SH-SY5Y (cell line): ENCODE results near the gene NKG7.

Experiments
- GATA2 ChIP-seq: IDR thresholded peaks from 2 replicates; pipeline ENCODE4 v1.6.1; 2011; ENCODE audit warnings: mild to moderate bottlenecking, low read depth, low read length
- GATA3 ChIP-seq: IDR thresholded peaks from 2 replicates; pipeline ENCODE4 v1.6.1; 2011; ENCODE audit warnings: low read depth, mild to moderate bottlenecking, low read length, moderate library complexity

DNA sequence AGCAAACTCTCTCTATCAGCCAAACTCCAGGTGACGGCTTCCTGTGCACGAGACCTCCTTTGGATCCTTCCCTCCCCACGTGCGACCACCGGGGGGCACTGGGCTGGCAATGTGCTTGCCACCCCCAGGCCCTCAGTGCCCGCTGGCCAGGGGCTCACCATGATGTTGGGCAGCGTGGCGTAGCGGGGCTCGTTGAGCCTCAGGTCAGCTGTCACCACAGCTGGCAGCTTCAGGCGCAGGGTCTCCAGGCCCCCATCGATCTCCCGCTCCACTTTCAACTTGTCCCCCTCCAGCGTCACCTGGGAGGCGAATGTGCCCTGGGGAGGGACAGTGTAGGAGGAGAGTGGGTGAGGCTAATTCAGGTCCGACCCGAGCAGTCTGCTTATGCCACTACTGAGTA is 25.7 kb downstream of the NKG7 start:
- no peak for TF ChIP-seq GATA3
- no peak for TF ChIP-seq GATA2
